Esophagus squamous epithelium (tissue), 4 donors: ENCODE measurements around the gene TPK1.
"Not testable (repeated sequence)": the region's sequence is repeated elsewhere in the genome, so short reads cannot be mapped to it uniquely, and the experiment has no call there.

Source experiments
- POLR2A ChIP-seq, 4 donors: fragments of 450-650 bp; IDR thresholded peaks; one replicate each; pipeline ENCODE4 v1.6.1; 2017; ENCODE audit warnings: antibody characterized with exemption in 4 of 4, mild to moderate bottlenecking in 4 of 4, moderate library complexity in 3 of 4
- TF ChIP-seq, protein P1 (sequence below), 6 experiments: fragments of 450-650 bp in 4 of 6; fragments of 200-600 bp in 2 of 6; sonication (generic) in 2 of 6; IDR thresholded peaks; one replicate each; pipeline ENCODE4 v1.5.1; 2016 to 2019; ENCODE audit warnings: antibody characterized with exemption in 6 of 6, mild to moderate bottlenecking in 4 of 6, moderate library complexity in 4 of 6

DNA sequence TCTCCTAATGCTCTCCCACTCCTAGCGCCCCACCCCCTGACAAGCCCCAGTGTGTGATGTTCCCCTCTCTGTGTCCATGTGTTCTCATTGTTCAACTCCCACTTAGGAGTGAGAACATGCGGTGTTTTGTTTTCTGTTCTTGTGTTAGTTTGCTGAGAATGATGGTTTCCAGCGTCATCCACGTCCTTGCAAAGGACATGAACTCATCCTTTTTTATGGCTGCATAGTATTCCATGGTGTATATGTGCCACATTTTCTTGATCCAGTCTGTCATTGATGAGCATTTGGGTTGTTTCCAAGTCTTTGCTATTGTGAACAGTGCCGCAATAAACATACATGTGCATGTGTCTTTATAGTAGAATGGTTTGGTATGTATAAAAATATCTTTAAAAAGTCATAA is 261.1 kb downstream of the TPK1 start:
- not testable (repeated sequence) for TF ChIP-seq POLR2A (IDR thresholded peaks at IDR 0.05)
- TF ChIP-seq, protein P1, sequence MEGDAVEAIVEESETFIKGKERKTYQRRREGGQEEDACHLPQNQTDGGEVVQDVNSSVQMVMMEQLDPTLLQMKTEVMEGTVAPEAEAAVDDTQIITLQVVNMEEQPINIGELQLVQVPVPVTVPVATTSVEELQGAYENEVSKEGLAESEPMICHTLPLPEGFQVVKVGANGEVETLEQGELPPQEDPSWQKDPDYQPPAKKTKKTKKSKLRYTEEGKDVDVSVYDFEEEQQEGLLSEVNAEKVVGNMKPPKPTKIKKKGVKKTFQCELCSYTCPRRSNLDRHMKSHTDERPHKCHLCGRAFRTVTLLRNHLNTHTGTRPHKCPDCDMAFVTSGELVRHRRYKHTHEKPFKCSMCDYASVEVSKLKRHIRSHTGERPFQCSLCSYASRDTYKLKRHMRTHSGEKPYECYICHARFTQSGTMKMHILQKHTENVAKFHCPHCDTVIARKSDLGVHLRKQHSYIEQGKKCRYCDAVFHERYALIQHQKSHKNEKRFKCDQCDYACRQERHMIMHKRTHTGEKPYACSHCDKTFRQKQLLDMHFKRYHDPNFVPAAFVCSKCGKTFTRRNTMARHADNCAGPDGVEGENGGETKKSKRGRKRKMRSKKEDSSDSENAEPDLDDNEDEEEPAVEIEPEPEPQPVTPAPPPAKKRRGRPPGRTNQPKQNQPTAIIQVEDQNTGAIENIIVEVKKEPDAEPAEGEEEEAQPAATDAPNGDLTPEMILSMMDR (IDR thresholded peaks at IDR 0.05), result not testable (repeated sequence)
